Ishikawa (cell line): ENCODE results near the gene CSNK1G1.

ENCODE experiments used
- CEBPB ChIP-seq: IDR thresholded peaks from 2 replicates; pipeline ENCODE4 v1.6.1; 2012
- CREB1 ChIP-seq: IDR thresholded peaks from 2 replicates; pipeline ENCODE4 v1.6.1; 2012; ENCODE audit warnings: low read depth
- EGR1 ChIP-seq: IDR thresholded peaks from 2 replicates; pipeline ENCODE4 v1.6.1; 2012
- EP300 ChIP-seq: IDR thresholded peaks from 2 replicates; pipeline ENCODE4 v1.6.1; 2012; ENCODE audit warnings: borderline replicate concordance
- RAD21 ChIP-seq: IDR thresholded peaks from 2 replicates; pipeline ENCODE4 v1.6.1; 2012; ENCODE audit warnings: low read depth
- TAF1 ChIP-seq: IDR thresholded peaks from 2 replicates; pipeline ENCODE4 v1.6.1; 2012; ENCODE audit warnings: low read depth, mild to moderate bottlenecking
- TEAD4 ChIP-seq: IDR thresholded peaks from 2 replicates; pipeline ENCODE4 v1.6.1; 2012
- TF ChIP-seq, protein P1 (sequence below): IDR thresholded peaks from 2 replicates; pipeline ENCODE4 v1.6.1; 2012

GRCh38 chr15:64285150-64285549 lies 70.8 kb downstream of the CSNK1G1 start:
- TF ChIP-seq RAD21 (no peak), TEAD4 (no peak), TAF1 (no peak), CEBPB (no peak), CREB1 (no peak), EP300 (no peak), EGR1 (no peak)
- TF ChIP-seq, protein P1, sequence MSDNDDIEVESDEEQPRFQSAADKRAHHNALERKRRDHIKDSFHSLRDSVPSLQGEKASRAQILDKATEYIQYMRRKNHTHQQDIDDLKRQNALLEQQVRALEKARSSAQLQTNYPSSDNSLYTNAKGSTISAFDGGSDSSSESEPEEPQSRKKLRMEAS, result no peak
